Measurements from ENCODE around the gene IRF2BP1. TPM values are rescaled to one million over a fixed set of nuclear protein-coding genes. Genes with fewer than 3 reads are reported as not detected.

Gene IRF2BP1
- total RNA-seq, 3 donors from 2014 or later, result 16.5 to 26.5 (median 19.7) TPM

GRCh38 chr19:45865269-45865948 lies 20.5 kb downstream of the IRF2BP1 start:
- DNase-seq (ENCODE audit: low spot score in 2 of 2), result no peak
- Histone ChIP-seq H3K36me3 (no peaks in the 10 kb centered on the region), H3K4me1 (no peaks in the 10 kb centered on the region), H3K27me3 (peaks cover 0 to 6% of the 10 kb centered on the region in 2 donors), H3K27ac (no peak overlapping the region), H3K9me3 (no peaks in the 10 kb centered on the region), H3K4me3 (no peak overlapping the region)
- TF ChIP-seq POLR2A (IDR thresholded peaks at IDR 0.05) (no peak), CTCF (IDR thresholded peaks at IDR 0.05) (no peak), POLR2AphosphoS5 (IDR thresholded peaks at IDR 0.05) (no peak)
- intact Hi-C loops (cut with DNase I; ENCODE audit: low total_unique reads), result no loop called here

- DNase-seq (ENCODE audit: low spot score in 2 of 2), result no peak
- no peaks in the 10 kb centered on the region for H3K4me1 ChIP-seq
- no peaks in the 10 kb centered on the region for H3K9me3 ChIP-seq
- peak overlapping the region in 2 of 3 donors; percentile 87 to 94 for H3K4me3 ChIP-seq
- H3K27me3 ChIP-seq, result peaks cover 0 to 6% of the 10 kb centered on the region in 2 donors
- no peaks in the 10 kb centered on the region for H3K36me3 ChIP-seq
- no peak overlapping the region for H3K27ac ChIP-seq
- TF ChIP-seq CTCF (IDR thresholded peaks at IDR 0.05), result no peak
- no peak for TF ChIP-seq POLR2AphosphoS5 (IDR thresholded peaks at IDR 0.05)
- no peak for TF ChIP-seq POLR2A (IDR thresholded peaks at IDR 0.05)
- intact Hi-C loops (cut with DNase I; ENCODE audit: low total_unique reads), result loop anchor here (5.0 kb wide), 1 partner anchor 1248 kb away; the partner anchor contains the start of gene ZC3H4
Measured at GRCh38 chr19:45864629-45865082, 21.3 kb downstream of the IRF2BP1 start.

- Histone ChIP-seq H3K4me1 (no peaks in the 10 kb centered on the region), H3K4me3 (peak within 1 kb of the TSS; percentile 67 to 94 (median 87)), H3K27ac (peak within 1 kb of the TSS in 1 of 2 donors; percentile 88), H3K36me3 (no peaks in the 10 kb centered on the region), H3K27me3 (peaks cover 0 to 6% of the 10 kb centered on the region in 2 donors), H3K9me3 (no peaks in the 10 kb centered on the region)
- no peak for DNase-seq (ENCODE audit: low spot score in 2 of 2)
- TF ChIP-seq POLR2A (IDR thresholded peaks at IDR 0.05) (no peak), CTCF (IDR thresholded peaks at IDR 0.05) (peak; percentile 25 to 47 (median 31))
- intact Hi-C loops (cut with DNase I; ENCODE audit: low total_unique reads), result loop anchor here (5.0 kb wide), 1 partner anchor 1248 kb away; the partner anchor contains the start of gene ZC3H4
Measured at GRCh38 chr19:45863840-45864628, 21.9 kb downstream of the IRF2BP1 start, which contains the start of gene FOXA3. Gene FOXA3 (plus strand): TSS chr19:45864326. CDS start chr19:45864457, 131 bp downstream.

DNA sequence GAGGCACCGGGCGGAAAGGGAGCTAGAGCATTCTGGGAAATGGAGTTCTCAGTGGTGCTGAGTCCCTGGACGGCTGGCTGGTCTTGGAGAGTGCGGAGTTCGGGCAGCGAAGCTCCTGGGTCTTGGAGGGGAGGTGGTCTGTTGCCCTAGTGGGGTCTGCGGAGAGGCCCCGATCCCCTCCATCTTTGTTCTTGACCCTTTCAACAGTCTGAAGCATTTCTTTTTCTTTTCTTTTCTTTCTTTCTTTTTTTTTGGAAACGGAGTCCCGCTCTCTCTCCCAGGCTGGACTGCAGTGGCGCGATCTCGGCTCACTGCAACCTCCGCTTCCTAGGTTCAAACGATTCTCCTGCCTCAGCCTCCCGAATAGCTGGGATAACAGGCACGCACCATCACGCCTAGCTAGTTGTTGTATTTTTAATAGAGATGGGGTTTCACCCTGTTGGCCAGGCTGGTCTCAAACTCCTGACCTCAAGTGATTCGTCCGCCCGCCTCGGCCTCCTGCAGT lies 22.6 kb downstream of the IRF2BP1 start:
- Histone ChIP-seq H3K36me3 (no peaks in the 10 kb centered on the region), H3K4me1 (no peaks in the 10 kb centered on the region), H3K4me3 (peak overlapping the region; percentile 67 to 94 (median 87)), H3K27me3 (peaks cover 0 to 6% of the 10 kb centered on the region in 2 donors), H3K9me3 (no peaks in the 10 kb centered on the region), H3K27ac (peak overlapping the region in 1 of 2 donors; percentile 88)
- intact Hi-C loops (cut with DNase I; ENCODE audit: low total_unique reads), result loop anchor here (5.0 kb wide), 1 partner anchor 1249 kb away; the partner anchor contains the start of gene ZC3H4
- TF ChIP-seq POLR2AphosphoS5 (IDR thresholded peaks at IDR 0.05), result peak in 1 of 3 donors; percentile 3
- no peak for TF ChIP-seq CTCF (IDR thresholded peaks at IDR 0.05)
- TF ChIP-seq POLR2A (IDR thresholded peaks at IDR 0.05), result no peak
- no peak for DNase-seq (ENCODE audit: low spot score in 2 of 2)
